ENCODE data around the gene CSF2. TPM values are rescaled to one million over a fixed set of nuclear protein-coding genes. Genes with fewer than 3 reads are reported as not detected.

Gene CSF2
- total RNA-seq, 2 donors from 2014 or later = not detected

DNA sequence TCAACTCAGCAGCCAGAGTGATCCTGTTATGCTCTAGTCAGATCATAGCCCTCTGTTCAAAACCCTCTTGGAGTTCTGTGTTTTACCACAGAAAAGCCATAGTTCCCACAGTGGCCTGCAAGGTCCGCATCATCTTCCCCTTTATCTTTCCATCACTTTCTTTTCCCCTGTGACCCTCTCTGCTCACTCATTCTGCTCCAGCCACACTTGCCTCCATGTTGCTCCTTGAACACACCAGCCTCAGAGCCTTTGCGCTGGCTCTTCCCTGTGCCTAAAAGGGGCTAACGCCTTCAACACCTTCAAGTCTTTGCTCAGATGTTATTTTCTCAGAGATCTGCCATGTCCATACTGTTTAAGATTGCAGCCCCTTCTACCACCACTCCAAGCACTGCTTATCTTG lies 26.3 kb downstream of the CSF2 start:
- Histone ChIP-seq H3K9me3 (no peaks in the 10 kb centered on the region), H3K4me3 (no peak overlapping the region), H3K4me1 (ENCODE audit: control insufficient read depth in 1 of 2, low read depth in 2 of 2) (peaks cover 17 to 33% of the 10 kb centered on the region in 2 donors), H3K27me3 (replicated peaks; ENCODE audit: insufficient read depth) (no peaks in the 10 kb centered on the region), H3K36me3 (no peaks in the 10 kb centered on the region), H3K27ac (no peak overlapping the region)
- TF ChIP-seq, protein P1, sequence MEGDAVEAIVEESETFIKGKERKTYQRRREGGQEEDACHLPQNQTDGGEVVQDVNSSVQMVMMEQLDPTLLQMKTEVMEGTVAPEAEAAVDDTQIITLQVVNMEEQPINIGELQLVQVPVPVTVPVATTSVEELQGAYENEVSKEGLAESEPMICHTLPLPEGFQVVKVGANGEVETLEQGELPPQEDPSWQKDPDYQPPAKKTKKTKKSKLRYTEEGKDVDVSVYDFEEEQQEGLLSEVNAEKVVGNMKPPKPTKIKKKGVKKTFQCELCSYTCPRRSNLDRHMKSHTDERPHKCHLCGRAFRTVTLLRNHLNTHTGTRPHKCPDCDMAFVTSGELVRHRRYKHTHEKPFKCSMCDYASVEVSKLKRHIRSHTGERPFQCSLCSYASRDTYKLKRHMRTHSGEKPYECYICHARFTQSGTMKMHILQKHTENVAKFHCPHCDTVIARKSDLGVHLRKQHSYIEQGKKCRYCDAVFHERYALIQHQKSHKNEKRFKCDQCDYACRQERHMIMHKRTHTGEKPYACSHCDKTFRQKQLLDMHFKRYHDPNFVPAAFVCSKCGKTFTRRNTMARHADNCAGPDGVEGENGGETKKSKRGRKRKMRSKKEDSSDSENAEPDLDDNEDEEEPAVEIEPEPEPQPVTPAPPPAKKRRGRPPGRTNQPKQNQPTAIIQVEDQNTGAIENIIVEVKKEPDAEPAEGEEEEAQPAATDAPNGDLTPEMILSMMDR (IDR thresholded peaks at IDR 0.05) = no peak
- DNase-seq (ENCODE audit: low spot score) (no peak), ATAC-seq (ENCODE audit: insufficient number of reproducible peaks, low FRiP score, low read depth) (no peak)

DNA sequence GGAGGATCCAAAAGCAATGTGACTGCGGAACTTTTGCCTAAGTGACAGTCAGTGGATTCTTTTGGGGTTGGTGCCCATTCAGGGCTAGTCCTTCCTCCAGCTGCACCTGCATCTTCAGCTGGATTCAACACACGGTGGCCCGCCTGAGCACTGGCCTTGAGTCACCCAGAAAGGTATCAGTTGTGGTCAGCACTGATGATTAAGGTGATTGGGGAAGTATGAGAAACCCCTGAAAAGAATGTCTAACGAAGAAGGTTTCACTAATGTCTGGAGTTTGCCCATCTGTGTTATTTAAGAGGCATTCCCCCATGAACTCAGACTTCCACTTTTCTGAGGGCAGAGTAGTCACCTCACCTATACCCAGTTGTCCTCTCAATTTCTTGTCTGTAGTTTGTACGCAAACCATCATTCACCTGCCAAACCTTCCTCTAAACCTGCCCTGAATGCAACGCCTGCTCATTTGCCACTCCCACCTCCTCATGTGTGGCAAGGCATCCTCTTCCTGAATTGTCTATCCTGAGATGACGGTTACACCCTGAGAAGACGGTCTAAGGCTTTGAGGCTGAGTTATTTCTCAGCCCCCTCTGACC lies 27.2 kb downstream of the CSF2 start:
- TF ChIP-seq, protein P1 (IDR thresholded peaks at IDR 0.05) = no peak
- H3K4me3 ChIP-seq = no peak overlapping the region
- no peak for ATAC-seq (ENCODE audit: insufficient number of reproducible peaks, low FRiP score, low read depth)
- DNase-seq (ENCODE audit: low spot score) = no peak
- no peak overlapping the region for H3K27ac ChIP-seq
- no peaks in the 10 kb centered on the region for H3K9me3 ChIP-seq
- H3K36me3 ChIP-seq = no peaks in the 10 kb centered on the region
- peaks cover 17 to 34% of the 10 kb centered on the region in 2 donors for H3K4me1 ChIP-seq (ENCODE audit: control insufficient read depth in 1 of 2, low read depth in 2 of 2)
- H3K27me3 ChIP-seq (replicated peaks; ENCODE audit: insufficient read depth) = no peaks in the 10 kb centered on the region

DNA sequence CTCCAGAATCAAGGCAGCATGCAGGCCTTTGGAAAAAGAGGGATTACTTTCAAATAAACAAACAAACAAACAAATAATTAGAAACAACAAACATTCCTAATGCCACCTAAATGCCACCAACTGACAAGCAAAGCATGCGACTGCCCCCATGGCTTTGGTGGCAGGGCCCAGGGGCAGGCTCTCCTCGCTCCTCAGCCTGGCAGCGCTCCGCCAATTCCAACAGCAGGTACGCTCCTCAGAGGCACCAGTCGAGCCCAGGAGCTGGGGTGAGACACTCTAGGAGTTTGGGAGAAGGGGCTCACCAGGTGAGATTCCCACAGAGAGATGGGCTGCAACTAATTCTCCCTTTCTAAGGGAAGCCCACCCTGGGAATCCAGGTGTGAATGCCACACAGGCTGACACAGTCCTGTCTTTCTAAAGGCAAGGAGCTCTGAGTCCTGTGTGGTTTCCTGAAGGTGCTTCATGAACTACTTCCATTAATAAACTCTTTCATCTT lies 27.8 kb downstream of the CSF2 start:
- TF ChIP-seq, protein P1 (IDR thresholded peaks at IDR 0.05) = no peak
- Histone ChIP-seq H3K36me3 (no peaks in the 10 kb centered on the region), H3K27me3 (replicated peaks; ENCODE audit: insufficient read depth) (no peaks in the 10 kb centered on the region), H3K4me1 (ENCODE audit: control insufficient read depth in 1 of 2, low read depth in 2 of 2) (peaks cover 17 to 34% of the 10 kb centered on the region in 2 donors), H3K4me3 (no peak overlapping the region), H3K9me3 (no peaks in the 10 kb centered on the region), H3K27ac (no peak overlapping the region)
- DNase-seq (ENCODE audit: low spot score) (no peak), ATAC-seq (ENCODE audit: insufficient number of reproducible peaks, low FRiP score, low read depth) (no peak)

DNA sequence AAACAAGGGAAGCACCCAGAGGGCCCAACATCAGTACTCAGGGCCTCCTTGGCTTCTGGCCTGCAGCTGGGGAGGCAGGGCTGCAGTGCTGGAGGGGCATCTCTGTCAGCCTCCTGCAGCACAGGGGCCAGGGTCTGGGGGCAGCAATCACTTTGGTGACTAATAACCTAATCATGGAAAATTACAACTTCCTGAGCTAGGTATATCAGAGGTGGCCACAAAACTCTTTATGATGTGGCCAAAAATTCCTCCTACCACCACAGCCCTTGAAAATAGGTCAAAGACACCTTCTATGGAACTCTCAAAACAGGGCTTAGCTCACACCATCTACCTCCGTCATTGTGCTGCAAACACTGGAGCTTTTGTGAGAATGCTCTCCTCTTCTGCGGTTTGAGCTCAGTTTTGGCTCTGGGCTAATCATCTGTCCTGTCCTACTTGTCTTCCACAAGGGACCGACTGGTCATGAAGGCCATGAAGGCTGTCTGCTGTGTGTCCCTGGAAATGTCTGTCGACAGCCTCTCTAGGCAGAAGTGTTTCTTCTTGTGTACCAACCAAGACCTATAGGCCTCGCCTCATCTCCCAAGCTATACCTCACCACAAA lies 28.6 kb downstream of the CSF2 start:
- no peak for ATAC-seq (ENCODE audit: insufficient number of reproducible peaks, low FRiP score, low read depth)
- peak overlapping the region in 1 of 2 donors; percentile 57 for H3K27ac ChIP-seq
- H3K27me3 ChIP-seq (replicated peaks; ENCODE audit: insufficient read depth) = no peaks in the 10 kb centered on the region
- H3K9me3 ChIP-seq = no peaks in the 10 kb centered on the region
- TF ChIP-seq, protein P1 (IDR thresholded peaks at IDR 0.05) = no peak
- peaks cover 17 to 34% of the 10 kb centered on the region in 2 donors for H3K4me1 ChIP-seq (ENCODE audit: control insufficient read depth in 1 of 2, low read depth in 2 of 2)
- no peak overlapping the region for H3K4me3 ChIP-seq
- H3K36me3 ChIP-seq = no peaks in the 10 kb centered on the region
- DNase-seq (ENCODE audit: low spot score) = no peak

DNA sequence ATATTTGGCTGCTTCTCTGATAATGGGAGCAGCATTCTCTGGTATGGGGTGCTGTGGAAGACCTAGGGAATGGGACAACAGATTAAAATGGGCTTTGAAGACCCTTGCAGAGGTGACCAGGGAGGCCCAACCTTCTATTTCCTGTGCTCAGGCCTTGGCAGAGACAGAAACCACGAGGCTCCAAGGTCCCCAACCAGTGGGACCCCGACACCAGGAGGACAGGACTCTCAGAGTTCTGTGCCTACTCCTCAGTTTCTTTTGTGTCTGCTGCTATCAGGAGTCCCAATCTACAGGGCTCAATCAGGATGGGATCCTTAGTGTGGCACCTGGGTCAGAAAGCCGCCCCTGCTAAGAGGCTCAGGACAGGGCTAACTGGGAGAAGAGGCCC lies 29.3 kb downstream of the CSF2 start:
- TF ChIP-seq, protein P1 (IDR thresholded peaks at IDR 0.05) = no peak
- peak overlapping the region; percentile 18 to 57 for H3K27ac ChIP-seq

More for the DNA sequence above, 29.3 kb downstream of the CSF2 start:
- H3K4me1 ChIP-seq (ENCODE audit: control insufficient read depth in 1 of 2, low read depth in 2 of 2) = peaks cover 17 to 34% of the 10 kb centered on the region in 2 donors
- H3K27me3 ChIP-seq (replicated peaks; ENCODE audit: insufficient read depth) = no peaks in the 10 kb centered on the region
- ATAC-seq (ENCODE audit: insufficient number of reproducible peaks, low FRiP score, low read depth) (no peak), DNase-seq (ENCODE audit: low spot score) (no peak)
- no peak overlapping the region for H3K4me3 ChIP-seq
- no peaks in the 10 kb centered on the region for H3K36me3 ChIP-seq
- no peaks in the 10 kb centered on the region for H3K9me3 ChIP-seq
